ENCODE results near the gene ST8SIA1.

The ST8SIA1 gene

GRCh38 chr12:22366181-22366580 is 31.7 kb upstream of the ST8SIA1 start:
- no peak for DNase-seq (ENCODE audit: low read depth)
- TF ChIP-seq, protein P1, sequence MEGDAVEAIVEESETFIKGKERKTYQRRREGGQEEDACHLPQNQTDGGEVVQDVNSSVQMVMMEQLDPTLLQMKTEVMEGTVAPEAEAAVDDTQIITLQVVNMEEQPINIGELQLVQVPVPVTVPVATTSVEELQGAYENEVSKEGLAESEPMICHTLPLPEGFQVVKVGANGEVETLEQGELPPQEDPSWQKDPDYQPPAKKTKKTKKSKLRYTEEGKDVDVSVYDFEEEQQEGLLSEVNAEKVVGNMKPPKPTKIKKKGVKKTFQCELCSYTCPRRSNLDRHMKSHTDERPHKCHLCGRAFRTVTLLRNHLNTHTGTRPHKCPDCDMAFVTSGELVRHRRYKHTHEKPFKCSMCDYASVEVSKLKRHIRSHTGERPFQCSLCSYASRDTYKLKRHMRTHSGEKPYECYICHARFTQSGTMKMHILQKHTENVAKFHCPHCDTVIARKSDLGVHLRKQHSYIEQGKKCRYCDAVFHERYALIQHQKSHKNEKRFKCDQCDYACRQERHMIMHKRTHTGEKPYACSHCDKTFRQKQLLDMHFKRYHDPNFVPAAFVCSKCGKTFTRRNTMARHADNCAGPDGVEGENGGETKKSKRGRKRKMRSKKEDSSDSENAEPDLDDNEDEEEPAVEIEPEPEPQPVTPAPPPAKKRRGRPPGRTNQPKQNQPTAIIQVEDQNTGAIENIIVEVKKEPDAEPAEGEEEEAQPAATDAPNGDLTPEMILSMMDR (IDR thresholded peaks at IDR 0.05; ENCODE audit: control insufficient read depth, extremely low read depth, insufficient read depth): no peak
- no peak overlapping the region for H3K4me3 ChIP-seq (ENCODE audit: low read depth, low read length)

DNA sequence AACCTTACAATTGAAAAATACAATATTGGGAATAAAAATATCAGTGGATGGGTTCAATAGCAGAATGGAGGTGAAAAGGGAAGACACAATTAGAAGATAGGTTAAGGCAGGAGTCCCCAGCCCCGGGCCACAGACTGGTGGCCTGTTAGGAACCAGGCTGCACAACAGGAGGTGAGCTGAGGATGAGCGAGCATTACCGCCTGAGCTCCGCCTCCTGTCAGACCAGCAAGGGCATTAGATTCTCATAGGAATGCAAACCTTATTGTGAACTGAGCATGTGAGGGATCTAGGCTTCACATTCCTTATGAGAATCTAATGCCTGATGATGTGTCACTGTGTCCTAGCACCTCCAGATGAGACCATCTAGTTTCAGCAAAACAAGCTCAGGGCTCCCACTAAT is 27.3 kb upstream of the ST8SIA1 start:
- TF ChIP-seq, protein P1 (IDR thresholded peaks at IDR 0.05; ENCODE audit: control insufficient read depth, extremely low read depth, insufficient read depth): no peak
- DNase-seq (ENCODE audit: low read depth): no peak
- no peak overlapping the region for H3K4me3 ChIP-seq (ENCODE audit: low read depth, low read length)

DNA sequence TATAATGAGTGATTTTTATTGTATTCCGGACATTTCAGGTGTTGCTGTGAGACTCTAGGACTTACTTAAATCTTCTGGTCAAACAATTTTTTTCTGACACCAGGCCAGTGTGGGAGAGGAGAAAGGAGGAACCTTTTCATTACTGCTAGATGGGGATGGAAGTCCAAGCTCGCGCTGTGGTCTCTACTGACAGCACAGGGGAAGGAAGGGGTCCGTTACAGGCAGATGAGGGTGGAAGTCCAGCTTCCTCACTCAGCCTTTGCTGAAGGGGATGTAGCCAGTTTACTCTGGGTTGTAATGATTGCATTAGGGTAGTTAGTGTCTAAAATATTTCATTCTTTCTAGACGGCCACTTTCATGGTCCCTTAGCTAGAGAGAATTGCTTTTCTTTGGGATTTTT is 26.3 kb upstream of the ST8SIA1 start:
- TF ChIP-seq, protein P1 (IDR thresholded peaks at IDR 0.05; ENCODE audit: control insufficient read depth, extremely low read depth, insufficient read depth): no peak
- DNase-seq (ENCODE audit: low read depth): no peak
- no peak overlapping the region for H3K4me3 ChIP-seq (ENCODE audit: low read depth, low read length)

DNA sequence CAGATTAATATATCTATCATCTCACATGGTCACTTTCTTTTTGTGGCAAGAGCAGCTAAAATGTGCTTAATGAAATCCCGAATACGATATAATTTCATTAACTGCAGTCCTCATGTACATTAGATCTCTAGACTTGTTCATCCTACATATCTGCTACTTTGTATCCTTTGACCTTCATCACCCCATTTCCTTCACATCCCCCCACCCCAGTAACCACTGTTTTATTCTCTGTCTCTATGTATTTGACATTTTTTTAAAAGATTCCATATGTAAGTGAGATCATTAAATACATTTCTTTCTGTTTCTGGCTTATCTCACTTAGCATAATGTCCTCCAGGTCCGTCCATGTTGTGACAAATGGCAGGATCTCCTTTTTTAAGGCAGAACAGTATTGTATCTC is 23.0 kb upstream of the ST8SIA1 start:
- no peak for DNase-seq (ENCODE audit: low read depth)
- H3K4me3 ChIP-seq (ENCODE audit: low read depth, low read length): no peak overlapping the region
- TF ChIP-seq, protein P1 (IDR thresholded peaks at IDR 0.05; ENCODE audit: control insufficient read depth, extremely low read depth, insufficient read depth): no peak

- TF ChIP-seq, protein P1 (IDR thresholded peaks at IDR 0.05; ENCODE audit: control insufficient read depth, extremely low read depth, insufficient read depth): no peak
- H3K4me3 ChIP-seq (ENCODE audit: low read depth, low read length): no peak overlapping the region
- no peak for DNase-seq (ENCODE audit: low read depth)
Measured at GRCh38 chr12:22356231-22356630, 21.7 kb upstream of the ST8SIA1 start.

DNA sequence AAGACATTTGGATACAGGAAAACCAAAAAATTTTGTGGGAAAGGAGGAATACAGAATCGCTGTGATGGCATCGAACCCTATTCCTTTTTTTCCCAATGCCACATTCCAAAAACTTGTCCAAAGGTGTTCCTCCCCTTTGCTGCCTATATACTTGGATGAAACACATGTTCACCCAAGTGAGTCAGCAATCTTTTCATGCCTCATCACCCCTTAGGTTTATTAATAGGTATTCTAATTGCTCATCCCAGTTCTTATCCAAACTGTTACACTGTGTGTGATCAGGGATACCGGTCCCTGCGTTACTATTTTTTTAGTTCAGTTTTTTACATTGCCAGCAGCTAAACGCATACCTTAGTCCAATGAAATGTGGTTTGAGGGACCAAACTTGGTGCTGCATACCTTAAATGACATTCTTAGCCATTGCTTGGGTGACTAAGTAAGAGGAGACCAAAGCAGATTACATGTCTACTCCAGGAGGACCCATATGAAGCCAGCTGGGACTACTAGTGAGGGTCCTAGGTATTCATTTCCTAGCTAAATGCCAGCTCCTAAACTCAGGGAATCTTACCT is 20.6 kb upstream of the ST8SIA1 start:
- no peak overlapping the region for H3K4me3 ChIP-seq (ENCODE audit: low read depth, low read length)
- no peak for DNase-seq (ENCODE audit: low read depth)
- TF ChIP-seq, protein P1 (IDR thresholded peaks at IDR 0.05; ENCODE audit: control insufficient read depth, extremely low read depth, insufficient read depth): no peak

DNA sequence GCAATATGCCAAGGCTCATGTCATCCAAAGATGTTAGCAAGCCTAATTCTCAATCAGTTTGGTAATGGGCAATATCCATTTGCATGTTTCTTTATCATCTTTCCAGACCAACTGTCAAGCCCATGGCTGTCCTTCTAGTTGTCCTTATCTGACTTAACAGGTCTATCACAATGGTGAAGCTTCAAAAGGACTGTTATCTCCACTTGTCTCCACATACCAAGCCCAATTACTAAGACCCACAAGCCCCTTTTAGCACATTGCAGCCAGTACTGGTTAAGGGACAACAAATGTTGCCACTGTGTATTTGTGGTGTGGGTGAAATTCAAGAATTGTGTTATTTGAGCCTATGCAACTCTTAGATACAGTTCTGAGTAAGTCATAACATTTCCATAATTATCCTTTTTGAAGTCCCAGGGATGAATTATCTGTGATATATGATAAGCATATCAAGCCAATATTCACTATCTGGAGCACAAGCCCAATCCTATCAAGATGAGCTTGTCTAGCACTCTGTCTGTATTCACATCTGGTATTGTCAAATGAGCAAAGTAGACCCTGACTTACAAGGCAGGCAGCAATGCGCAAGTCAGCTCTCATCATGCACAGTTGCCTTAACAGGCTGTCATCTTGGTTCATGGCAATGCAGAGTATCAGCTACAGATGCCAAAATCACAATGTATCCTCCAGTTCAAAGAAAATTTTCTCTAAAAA is 19.3 kb upstream of the ST8SIA1 start:
- no peak for DNase-seq (ENCODE audit: low read depth)
- TF ChIP-seq, protein P1 (IDR thresholded peaks at IDR 0.05; ENCODE audit: control insufficient read depth, extremely low read depth, insufficient read depth): no peak
- H3K4me3 ChIP-seq (ENCODE audit: low read depth, low read length): no peak overlapping the region

Data from LNCaP clone FGC (cell line).